ENCODE measurements around the gene ZDHHC12.
A peak's percentile ranks its signal among the peaks of the same experiment; 100 is the strongest.
"Not testable (repeated sequence)": the region's sequence is repeated elsewhere in the genome, so short reads cannot be mapped to it uniquely, and the experiment has no call there.

Gene ZDHHC12

GRCh38 chr9:128707446-128707845, 16.5 kb downstream of the ZDHHC12 start:
- DNase-seq (ENCODE audit: low spot score): no peak

- no peak for DNase-seq (ENCODE audit: low spot score)
These were observed 17.1 kb downstream of the ZDHHC12 start for GRCh38 chr9:128706671-128707381.

- DNase-seq (ENCODE audit: low spot score): no peak
These were observed 17.9 kb downstream of the ZDHHC12 start for GRCh38 chr9:128706045-128706444.

GRCh38 chr9:128705051-128705965, 18.6 kb downstream of the ZDHHC12 start:
- DNase-seq (ENCODE audit: low spot score): no peak

GRCh38 chr9:128704356-128704670, 19.6 kb downstream of the ZDHHC12 start:
- DNase-seq (ENCODE audit: low spot score): no peak

- DNase-seq (ENCODE audit: low spot score): no peak
These were observed 20.1 kb downstream of the ZDHHC12 start for GRCh38 chr9:128703616-128704355.

- DNase-seq (ENCODE audit: low spot score): no peak
These were observed 20.8 kb downstream of the ZDHHC12 start for GRCh38 chr9:128702949-128703615.

- peak; percentile 82 for DNase-seq (ENCODE audit: low spot score)
These were observed 21.4 kb downstream of the ZDHHC12 start, which contains the start of gene PKN3 for GRCh38 chr9:128702445-128702948. TSS of gene PKN3 (plus strand) at chr9:128702503. CDS start at chr9:128702916, 413 bp downstream.

GRCh38 chr9:128701227-128701854, 22.6 kb downstream of the ZDHHC12 start:
- peak; percentile 32 for DNase-seq (ENCODE audit: low spot score)

- DNase-seq (ENCODE audit: low spot score): not testable (repeated sequence)
These were observed 24.7 kb downstream of the ZDHHC12 start for GRCh38 chr9:128699096-128699795.

- peak; percentile 34 for DNase-seq (ENCODE audit: low spot score)
These were observed 26.8 kb downstream of the ZDHHC12 start for GRCh38 chr9:128696923-128697707.

GRCh38 chr9:128694344-128694743, 29.6 kb downstream of the ZDHHC12 start:
- DNase-seq (ENCODE audit: low spot score): no peak

- not testable (repeated sequence) for DNase-seq (ENCODE audit: low spot score)
These were observed 30.2 kb downstream of the ZDHHC12 start for GRCh38 chr9:128693738-128694137.

- no peak for DNase-seq (ENCODE audit: low spot score)
These were observed 33.3 kb downstream of the ZDHHC12 start for GRCh38 chr9:128690684-128691034.

- DNase-seq (ENCODE audit: low spot score): peak; percentile 46
These were observed 33.9 kb downstream of the ZDHHC12 start for GRCh38 chr9:128689820-128690683.

GRCh38 chr9:128689293-128689774, 34.6 kb downstream of the ZDHHC12 start:
- DNase-seq (ENCODE audit: low spot score): peak; percentile 40

- DNase-seq (ENCODE audit: low spot score): peak; percentile 89
These were observed 35.2 kb downstream of the ZDHHC12 start, which contains the start of gene SET for GRCh38 chr9:128688501-128689292. TSS of gene SET (plus strand) at chr9:128689222. CDS start at chr9:128689583, 361 bp downstream.

- DNase-seq (ENCODE audit: low spot score): no peak
These were observed 36.5 kb downstream of the ZDHHC12 start for GRCh38 chr9:128687453-128687852.

Data from cerebellar cortex (tissue), 1 donor.